Measurements from ENCODE around the gene NPHP4. TPM values are rescaled to one million over a fixed set of nuclear protein-coding genes. Genes with fewer than 3 reads are reported as not detected.

Gene NPHP4
- total RNA-seq, 2 experiments from 2014 or later, result 13.4 to 24.2 TPM

DNA sequence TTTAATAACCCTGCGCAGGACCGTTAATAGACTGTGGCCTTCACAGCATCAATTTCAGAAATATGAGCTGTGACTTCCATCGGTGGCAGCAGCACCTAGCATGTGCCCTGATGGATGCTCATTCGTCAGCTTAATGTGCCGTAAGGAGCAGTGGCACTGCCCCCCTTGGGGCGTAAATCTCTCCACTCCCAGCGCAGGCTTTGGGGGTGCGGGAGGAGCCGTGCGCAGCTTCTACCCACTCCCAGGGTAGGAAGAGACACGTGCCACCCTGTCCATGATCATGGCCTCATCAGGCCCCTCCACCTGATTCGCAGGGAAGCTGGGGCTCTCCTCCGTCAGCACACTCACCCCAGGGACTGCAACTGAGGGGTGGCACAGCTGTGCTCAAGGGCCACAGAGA lies 149.5 kb downstream of the NPHP4 start:
- TF ChIP-seq EZH2phosphoT487 (IDR thresholded peaks at IDR 0.05; ENCODE audit: borderline replicate concordance, low read depth, low read length) (no peak), CTCF (conservative IDR thresholded peaks at IDR 0.05; ENCODE audit: low read length) (no peak)
- no peaks in the 10 kb centered on the region for H3K9me3 ChIP-seq (ENCODE audit: low read length)
- no peak overlapping the region for H2AFZ ChIP-seq (ENCODE audit: low read length)
- no peaks in the 10 kb centered on the region for H3K79me2 ChIP-seq (ENCODE audit: insufficient read depth, low read depth, low read length)
- H3K4me2 ChIP-seq (ENCODE audit: low read length), result no peak overlapping the region
- CTCF ChIA-PET (ENCODE audit: unreplicated experiment), result no interaction called here
- H3K27ac ChIP-seq (ENCODE audit: low read depth, low read length, poor library complexity, severe bottlenecking), result no peak overlapping the region
- intact Hi-C loops (cut with micrococcal nuclease; ENCODE audit: unreplicated experiment), result no loop called here
- DNase-seq (ENCODE audit: low spot score), result no peak
- H3K36me3 ChIP-seq (ENCODE audit: insufficient read depth, low read length), result no peaks in the 10 kb centered on the region
- H4K20me1 ChIP-seq (ENCODE audit: insufficient read depth, low read length), result no peaks in the 10 kb centered on the region
- POLR2A ChIA-PET, result no interaction called here
- no peaks in the 10 kb centered on the region for H3K4me1 ChIP-seq (ENCODE audit: insufficient read depth, low read length, poor library complexity, severe bottlenecking)
- BruUV-seq (replicated peaks), result no TSS peak
- no peak overlapping the region for H3K4me3 ChIP-seq (ENCODE audit: low read depth, low read length, poor library complexity, severe bottlenecking)
- no peaks in the 10 kb centered on the region for H3K9me2 ChIP-seq (ENCODE audit: insufficient read depth, low read length)

GRCh38 chr1:5840551-5841001 lies 151.6 kb downstream of the NPHP4 start:
- no peak for TF ChIP-seq EZH2phosphoT487 (IDR thresholded peaks at IDR 0.05; ENCODE audit: borderline replicate concordance, low read depth, low read length)
- no peak for TF ChIP-seq CTCF (conservative IDR thresholded peaks at IDR 0.05; ENCODE audit: low read length)
- POLR2A ChIA-PET, result no interaction called here
- CTCF ChIA-PET (ENCODE audit: unreplicated experiment), result no interaction called here

GRCh38 chr1:5839881-5840550 lies 152.2 kb downstream of the NPHP4 start:
- H3K9me2 ChIP-seq (ENCODE audit: insufficient read depth, low read length), result no peaks in the 10 kb centered on the region
- no peak for TF ChIP-seq CTCF (conservative IDR thresholded peaks at IDR 0.05; ENCODE audit: low read length)
- TF ChIP-seq EZH2phosphoT487 (IDR thresholded peaks at IDR 0.05; ENCODE audit: borderline replicate concordance, low read depth, low read length), result no peak
- POLR2A ChIA-PET, result no interaction called here

More at GRCh38 chr1:5840551-5841001, 151.6 kb downstream of the NPHP4 start:
- Histone ChIP-seq H3K9me3 (ENCODE audit: low read length) (no peaks in the 10 kb centered on the region), H2AFZ (ENCODE audit: low read length) (no peak overlapping the region), H3K4me3 (ENCODE audit: low read depth, low read length, poor library complexity, severe bottlenecking) (no peak overlapping the region), H3K79me2 (ENCODE audit: insufficient read depth, low read depth, low read length) (no peaks in the 10 kb centered on the region), H3K4me1 (ENCODE audit: insufficient read depth, low read length, poor library complexity, severe bottlenecking) (no peaks in the 10 kb centered on the region), H3K36me3 (ENCODE audit: insufficient read depth, low read length) (no peaks in the 10 kb centered on the region), H3K9me2 (ENCODE audit: insufficient read depth, low read length) (no peaks in the 10 kb centered on the region), H3K27ac (ENCODE audit: low read depth, low read length, poor library complexity, severe bottlenecking) (no peak overlapping the region), H3K4me2 (ENCODE audit: low read length) (no peak overlapping the region), H4K20me1 (ENCODE audit: insufficient read depth, low read length) (no peaks in the 10 kb centered on the region)
- no TSS peak for BruUV-seq (replicated peaks)
- intact Hi-C loops (cut with micrococcal nuclease; ENCODE audit: unreplicated experiment), result no loop called here
- no peak for DNase-seq (ENCODE audit: low spot score)

More at GRCh38 chr1:5839881-5840550, 152.2 kb downstream of the NPHP4 start:
- H4K20me1 ChIP-seq (ENCODE audit: insufficient read depth, low read length), result no peaks in the 10 kb centered on the region
- no TSS peak for BruUV-seq (replicated peaks)
- no peaks in the 10 kb centered on the region for H3K79me2 ChIP-seq (ENCODE audit: insufficient read depth, low read depth, low read length)
- no peak overlapping the region for H3K4me3 ChIP-seq (ENCODE audit: low read depth, low read length, poor library complexity, severe bottlenecking)
- no peaks in the 10 kb centered on the region for H3K4me1 ChIP-seq (ENCODE audit: insufficient read depth, low read length, poor library complexity, severe bottlenecking)
- H3K27ac ChIP-seq (ENCODE audit: low read depth, low read length, poor library complexity, severe bottlenecking), result no peak overlapping the region
- DNase-seq (ENCODE audit: low spot score), result no peak
- intact Hi-C loops (cut with micrococcal nuclease; ENCODE audit: unreplicated experiment), result no loop called here
- H3K36me3 ChIP-seq (ENCODE audit: insufficient read depth, low read length), result no peaks in the 10 kb centered on the region
- H3K9me3 ChIP-seq (ENCODE audit: low read length), result no peaks in the 10 kb centered on the region
- H2AFZ ChIP-seq (ENCODE audit: low read length), result no peak overlapping the region
- no peak overlapping the region for H3K4me2 ChIP-seq (ENCODE audit: low read length)
- CTCF ChIA-PET (ENCODE audit: unreplicated experiment), result no interaction called here
